Right atrium auricular region (tissue), 2 donors: ENCODE results near the gene DDA1. TPM values are rescaled to one million over a fixed set of nuclear protein-coding genes. Genes with fewer than 3 reads are reported as not detected.

ENCODE experiments used
- total RNA-seq, 2 donors: library from RNA; depleted of rRNA; stranded (reverse); fragments of >200 nt; gene quantifications; one replicate each; pipeline ENCODE4 v1.1.0, GENCODE V29; 2016

Gene DDA1
- total RNA-seq, 2 donors from 2014 or later: 22.2 to 40.1 TPM

Other genes with a start within 250 kb of the DDA1 start
- gene HAUS8, start 234.1 kb upstream of the DDA1 start, total RNA-seq: 1 to 10 TPM; 2.5 to 5.0 TPM
- 10 to 100 TPM; 25.4 to 40.8 TPM for gene MYO9B, start 233.8 kb upstream of the DDA1 start, total RNA-seq
- gene USE1, start 94.2 kb upstream of the DDA1 start, total RNA-seq: 10 to 100 TPM; 17.5 to 18.4 TPM
- 1 to 10 TPM; 5.9 to 8.2 TPM for gene OCEL1, start 83.3 kb upstream of the DDA1 start, total RNA-seq
- gene NR2F6, start 63.6 kb upstream of the DDA1 start, total RNA-seq: 10 to 100 TPM; 63.6 to 69.7 TPM
- gene USHBP1, start 44.8 kb upstream of the DDA1 start, total RNA-seq: 1 to 10 TPM; 4.3 to 6.6 TPM
- 10 to 100 TPM; 67.9 to 71.7 TPM for gene BABAM1, start 42.1 kb upstream of the DDA1 start, total RNA-seq
- gene ANKLE1, start 27.7 kb upstream of the DDA1 start, total RNA-seq: under 1 TPM in 1 of 2 donors, not detected in 1; 0.51 TPM
- gene ABHD8, start 6.1 kb upstream of the DDA1 start, total RNA-seq: 10 to 100 TPM; 11.8 to 15.8 TPM
- 100 to 1,000 TPM; 203 to 254 TPM for gene MRPL34, start 3.7 kb upstream of the DDA1 start, total RNA-seq
- 1 to 10 TPM; 4.2 to 5.2 TPM for gene ANO8, start 25.3 kb downstream of the DDA1 start, total RNA-seq
- 10 to 100 TPM in 1 of 2 donors, 1 to 10 TPM in 1; 6.0 to 16.8 TPM for gene GTPBP3, start 28.0 kb downstream of the DDA1 start, total RNA-seq
- gene PLVAP, start 67.8 kb downstream of the DDA1 start, total RNA-seq: 10 to 100 TPM; 48.3 to 83.7 TPM
- not detected for gene CCDC194, start 84.6 kb downstream of the DDA1 start, total RNA-seq
- 10 to 100 TPM; 32.1 to 35.3 TPM for gene BST2, start 96.1 kb downstream of the DDA1 start, total RNA-seq
- gene MVB12A, start 110.5 kb downstream of the DDA1 start, total RNA-seq: 10 to 100 TPM; 24.8 to 39.0 TPM
- under 1 TPM; 0.30 to 0.51 TPM for gene TMEM221, start 139.1 kb downstream of the DDA1 start, total RNA-seq
- not detected for gene NXNL1, start 151.4 kb downstream of the DDA1 start, total RNA-seq
- 10 to 100 TPM; 31.2 to 65.6 TPM for gene SLC27A1, start 161.0 kb downstream of the DDA1 start, total RNA-seq
- gene PGLS, start 202.1 kb downstream of the DDA1 start, total RNA-seq: 10 to 100 TPM; 20.4 to 35.9 TPM
- 10 to 100 TPM; 28.3 to 30.8 TPM for gene COLGALT1, start 246.1 kb downstream of the DDA1 start, total RNA-seq